Thoracic aorta (tissue), 2 donors: ENCODE results near the gene C1orf52. TPM values are rescaled to one million over a fixed set of nuclear protein-coding genes. Genes with fewer than 3 reads are reported as not detected.

Experiments
- ATAC-seq: fragments of 150-250 bp; one replicate; pipeline ENCODE4 v1.8.0; 2017; ENCODE audit warnings: low read depth; ENCODE audit not compliant: insufficient number of reproducible peaks, low FRiP score
- DNase-seq: peaks from one replicate; pipeline ENCODE4 v3.0.0-alpha.2; 2020; ENCODE audit warnings: low spot score
- H3K27ac ChIP-seq, 2 donors: fragments of 200-600 bp; sonication (generic); 1 replicate in 1 of 2; 2 replicates in 1 of 2; pipeline ENCODE4 v1.5.1; 2016; ENCODE audit warnings: mild to moderate bottlenecking in 2 of 2, moderate library complexity in 2 of 2
- H3K27me3 ChIP-seq: fragments of 200-600 bp; sonication (generic); replicated peaks from 2 replicates; pipeline ENCODE4 v1.6.0; 2016; ENCODE audit warnings: mild to moderate bottlenecking; ENCODE audit not compliant: insufficient read depth
- H3K36me3 ChIP-seq: fragments of 200-600 bp; sonication (generic); one replicate; pipeline ENCODE4 v1.5.1; 2016
- H3K4me1 ChIP-seq, 2 donors: fragments of 200-600 bp; sonication (generic); 1 replicate in 1 of 2; 2 replicates in 1 of 2; pipeline versions ENCODE4 v1.5.1 to v1.6.0; 2016; ENCODE audit warnings: low read depth in 2 of 2, mild to moderate bottlenecking in 1 of 2; ENCODE audit not compliant: control insufficient read depth in 1 of 2
- H3K4me3 ChIP-seq: fragments of 200-600 bp; sonication (generic); 2 replicates; pipeline ENCODE4 v1.5.1; 2016; ENCODE audit warnings: mild to moderate bottlenecking
- H3K9me3 ChIP-seq: fragments of 200-600 bp; sonication (generic); 2 replicates; pipeline ENCODE4 v1.5.1; 2016
- total RNA-seq, 2 donors: library from RNA; depleted of rRNA; stranded (reverse); fragments of >200 nt; gene quantifications; one replicate each; pipeline versions ENCODE4 v1.1.0 to v1.2.3, GENCODE V29; 2016
- TF ChIP-seq, protein P1 (sequence below): fragments of 200-600 bp; sonication (generic); IDR thresholded peaks from one replicate; pipeline ENCODE4 v1.5.1; 2019; ENCODE audit warnings: antibody characterized with exemption

C1orf52 gene
- total RNA-seq, 2 donors from 2014 or later = 20.7 to 28.7 TPM

DNA sequence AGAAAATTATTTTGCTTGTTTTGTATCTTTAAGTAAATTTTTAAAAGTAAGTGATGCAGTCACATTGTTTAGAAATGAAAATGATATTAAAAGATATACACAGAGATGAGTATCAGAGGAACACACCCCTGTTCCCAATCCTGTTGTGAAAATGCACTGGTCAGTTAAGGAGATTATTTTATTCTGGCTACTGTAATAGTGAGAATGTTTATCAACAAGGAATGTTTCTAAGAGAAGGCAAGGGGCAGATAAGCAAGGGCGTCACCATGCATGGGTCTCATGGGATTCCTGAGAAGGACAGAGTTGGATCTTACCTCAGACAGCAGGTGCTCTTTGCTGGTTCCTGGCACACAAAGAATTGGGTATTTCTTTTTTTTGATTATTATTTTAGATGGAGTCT lies 21.8 kb downstream of the C1orf52 start:
- no peak overlapping the region for H3K27ac ChIP-seq
- H3K27me3 ChIP-seq = no peaks in the 10 kb centered on the region
- ATAC-seq = no peak
- TF ChIP-seq, protein P1, sequence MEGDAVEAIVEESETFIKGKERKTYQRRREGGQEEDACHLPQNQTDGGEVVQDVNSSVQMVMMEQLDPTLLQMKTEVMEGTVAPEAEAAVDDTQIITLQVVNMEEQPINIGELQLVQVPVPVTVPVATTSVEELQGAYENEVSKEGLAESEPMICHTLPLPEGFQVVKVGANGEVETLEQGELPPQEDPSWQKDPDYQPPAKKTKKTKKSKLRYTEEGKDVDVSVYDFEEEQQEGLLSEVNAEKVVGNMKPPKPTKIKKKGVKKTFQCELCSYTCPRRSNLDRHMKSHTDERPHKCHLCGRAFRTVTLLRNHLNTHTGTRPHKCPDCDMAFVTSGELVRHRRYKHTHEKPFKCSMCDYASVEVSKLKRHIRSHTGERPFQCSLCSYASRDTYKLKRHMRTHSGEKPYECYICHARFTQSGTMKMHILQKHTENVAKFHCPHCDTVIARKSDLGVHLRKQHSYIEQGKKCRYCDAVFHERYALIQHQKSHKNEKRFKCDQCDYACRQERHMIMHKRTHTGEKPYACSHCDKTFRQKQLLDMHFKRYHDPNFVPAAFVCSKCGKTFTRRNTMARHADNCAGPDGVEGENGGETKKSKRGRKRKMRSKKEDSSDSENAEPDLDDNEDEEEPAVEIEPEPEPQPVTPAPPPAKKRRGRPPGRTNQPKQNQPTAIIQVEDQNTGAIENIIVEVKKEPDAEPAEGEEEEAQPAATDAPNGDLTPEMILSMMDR = no peak
- no peaks in the 10 kb centered on the region for H3K9me3 ChIP-seq
- no peak for DNase-seq
- H3K4me1 ChIP-seq = peaks cover 13 to 19% of the 10 kb centered on the region in 2 donors
- no peaks in the 10 kb centered on the region for H3K36me3 ChIP-seq
- no peak overlapping the region for H3K4me3 ChIP-seq

DNA sequence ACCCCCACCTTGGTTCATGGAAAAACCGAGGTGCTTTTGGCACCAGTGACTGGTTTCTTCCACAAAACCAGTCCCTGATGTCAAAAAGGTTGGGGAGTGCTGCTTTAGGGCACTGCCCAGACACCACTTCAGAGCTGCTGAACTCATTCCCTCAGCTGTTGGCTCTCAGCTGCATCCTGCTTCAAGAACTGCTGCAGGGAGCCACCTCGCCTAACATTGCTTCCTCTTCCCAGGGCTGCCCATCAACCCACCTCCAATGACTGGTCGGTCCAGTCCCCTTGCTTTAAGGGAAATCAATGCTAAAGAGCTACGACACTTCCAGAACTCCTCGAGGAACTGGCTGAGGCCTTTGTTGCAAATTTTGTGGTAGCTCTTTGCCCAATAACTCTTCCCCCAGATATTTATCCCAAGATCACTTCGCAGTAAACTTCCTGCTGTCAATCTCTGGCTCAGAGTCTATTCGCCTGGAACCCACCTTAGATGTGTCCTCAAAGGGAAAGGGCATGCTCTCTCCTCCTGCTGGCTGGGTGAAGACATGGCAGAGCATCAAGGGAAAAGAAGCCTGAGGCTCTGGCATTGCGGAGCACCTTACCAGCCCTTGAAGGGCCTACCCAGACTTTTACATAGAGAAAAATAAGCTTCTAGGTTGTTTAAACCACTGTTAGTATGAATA lies 29.0 kb downstream of the C1orf52 start:
- Histone ChIP-seq H3K27me3 (no peaks in the 10 kb centered on the region), H3K27ac (no peak overlapping the region), H3K9me3 (no peaks in the 10 kb centered on the region), H3K4me1 (peaks cover 0 to 3% of the 10 kb centered on the region in 2 donors), H3K4me3 (no peak overlapping the region), H3K36me3 (no peaks in the 10 kb centered on the region)
- TF ChIP-seq, protein P1 = no peak
- no peak for ATAC-seq
- no peak for DNase-seq

DNA sequence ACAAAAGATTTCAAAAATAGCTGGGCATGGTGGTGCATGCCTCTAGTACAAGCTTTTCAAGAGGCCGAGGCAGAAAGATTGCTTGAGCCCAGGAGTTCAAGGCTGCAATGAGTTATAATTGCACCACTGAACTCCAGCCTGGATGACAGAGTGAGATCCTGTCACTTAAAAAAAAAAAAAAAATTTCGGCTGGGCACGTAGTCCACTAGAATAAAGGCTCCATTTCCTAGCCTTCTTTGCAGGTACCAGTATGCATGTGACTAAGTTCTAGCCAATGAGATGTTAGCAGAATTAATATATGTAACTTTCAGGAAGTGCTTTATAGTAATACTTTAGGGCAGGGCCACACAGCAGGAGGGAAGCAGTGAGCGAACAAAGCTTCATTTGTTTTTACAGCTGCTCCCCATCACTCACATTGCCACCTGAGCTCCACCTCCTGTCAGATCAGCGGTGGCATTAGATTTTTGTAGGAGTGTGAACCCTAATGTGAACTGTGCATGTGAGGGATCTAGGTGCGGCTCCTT lies 29.8 kb downstream of the C1orf52 start:
- no peaks in the 10 kb centered on the region for H3K36me3 ChIP-seq
- H3K27me3 ChIP-seq = no peaks in the 10 kb centered on the region
- no peaks in the 10 kb centered on the region for H3K9me3 ChIP-seq
- ATAC-seq (no peak), DNase-seq (no peak)
- H3K4me1 ChIP-seq = peaks cover 0 to 11% of the 10 kb centered on the region in 2 donors
- H3K27ac ChIP-seq = no peak overlapping the region
- no peak overlapping the region for H3K4me3 ChIP-seq
- TF ChIP-seq, protein P1 = no peak

DNA sequence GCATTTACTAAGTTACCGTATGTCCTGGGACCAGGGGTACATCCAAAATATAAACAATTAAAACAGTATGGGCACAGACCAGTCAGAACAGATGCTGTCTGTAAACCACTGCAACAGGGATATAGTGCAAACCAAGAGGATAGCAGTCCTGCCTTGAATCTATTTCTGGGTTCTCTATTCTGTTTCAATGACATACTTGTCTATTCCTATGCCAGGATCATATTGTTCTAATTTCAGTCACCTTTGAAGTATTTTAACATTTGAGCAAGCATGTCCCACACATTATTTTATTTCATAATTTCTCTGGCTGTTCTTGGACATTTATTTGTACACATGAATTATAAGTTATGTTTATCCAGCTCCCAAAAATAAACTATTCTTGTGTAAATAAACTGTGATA lies 30.5 kb downstream of the C1orf52 start:
- no peak overlapping the region for H3K27ac ChIP-seq
- no peaks in the 10 kb centered on the region for H3K9me3 ChIP-seq
- no peaks in the 10 kb centered on the region for H3K27me3 ChIP-seq
- DNase-seq = no peak
- no peak for ATAC-seq
- no peak overlapping the region for H3K4me3 ChIP-seq
- peaks cover 0 to 16% of the 10 kb centered on the region in 2 donors for H3K4me1 ChIP-seq
- TF ChIP-seq, protein P1 = no peak
- no peaks in the 10 kb centered on the region for H3K36me3 ChIP-seq

DNA sequence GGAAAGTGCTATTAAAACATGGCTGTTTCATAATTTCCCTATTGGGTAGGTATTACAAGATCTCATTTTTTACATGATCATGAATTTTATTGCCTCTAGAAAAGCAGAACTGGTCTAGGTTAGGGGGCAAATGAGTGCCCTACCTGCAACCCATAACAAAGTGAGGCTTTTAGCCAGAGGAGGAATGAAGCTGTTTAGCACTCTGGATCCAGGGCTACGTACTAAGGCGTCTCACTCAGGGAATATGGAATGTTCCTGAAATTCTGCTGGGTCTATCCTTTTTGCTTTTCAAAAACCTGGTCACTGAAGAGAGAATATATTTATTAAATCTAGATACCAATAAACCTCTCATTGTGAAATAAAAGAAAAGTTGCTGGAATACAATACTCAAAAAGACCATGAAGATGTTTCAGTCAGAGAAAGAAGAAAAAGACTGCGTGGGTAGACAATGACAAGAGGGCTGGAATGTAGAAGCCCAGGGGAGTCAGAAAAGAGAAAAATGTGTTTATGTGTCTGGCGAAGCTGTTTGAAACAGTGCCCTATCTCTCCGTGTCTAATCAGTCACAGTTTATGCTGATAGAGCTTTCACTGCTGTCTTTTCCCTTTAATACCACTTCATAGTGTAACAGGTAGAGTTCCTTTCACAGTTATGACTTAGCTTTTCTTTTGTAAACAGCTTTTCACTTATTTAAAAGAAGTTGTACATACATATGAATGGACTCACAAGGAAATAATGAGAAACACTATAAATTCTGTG lies 33.7 kb downstream of the C1orf52 start:
- no peaks in the 10 kb centered on the region for H3K9me3 ChIP-seq
- ATAC-seq = no peak
- H3K4me1 ChIP-seq = peaks cover 0 to 24% of the 10 kb centered on the region in 2 donors
- H3K4me3 ChIP-seq = no peak overlapping the region
- no peaks in the 10 kb centered on the region for H3K36me3 ChIP-seq
- DNase-seq = no peak
- no peaks in the 10 kb centered on the region for H3K27me3 ChIP-seq
- H3K27ac ChIP-seq = no peak overlapping the region
- TF ChIP-seq, protein P1 = no peak
